Stimulated activated CD8-positive, alpha-beta memory T cell treated with anti-CD3 and anti-CD28 coated beads, Interleukin-4, amount 100 ng/mL, for 4 hours (primary cell): ENCODE results near the gene SLC19A2.
A peak's percentile ranks its signal among the peaks of the same experiment; 100 is the strongest.

ENCODE experiments used
- DNase-seq, 2 donors: peaks; one replicate each; pipeline ENCODE4 v3.0.0-alpha.2; 2020; ENCODE audit warnings: low read depth in 2 of 2, low spot score in 1 of 2

The SLC19A2 gene

GRCh38 chr1:169475806-169476387, 9.8 kb downstream of the SLC19A2 start:
- DNase-seq: no peak

- no peak for DNase-seq
These were observed 11.3 kb downstream of the SLC19A2 start for GRCh38 chr1:169474302-169474995.

- no peak for DNase-seq
These were observed 12.4 kb downstream of the SLC19A2 start for GRCh38 chr1:169473347-169473746.

GRCh38 chr1:169472738-169473137, 13.0 kb downstream of the SLC19A2 start:
- no peak for DNase-seq

- DNase-seq: no peak
These were observed 16.8 kb downstream of the SLC19A2 start for GRCh38 chr1:169468982-169469381.

- DNase-seq: no peak
These were observed 19.2 kb downstream of the SLC19A2 start for GRCh38 chr1:169466259-169467230.

GRCh38 chr1:169465281-169465680, 20.5 kb downstream of the SLC19A2 start:
- no peak for DNase-seq

GRCh38 chr1:169462385-169462784, 23.4 kb downstream of the SLC19A2 start:
- DNase-seq: no peak

- DNase-seq: no peak
These were observed 24.2 kb downstream of the SLC19A2 start for GRCh38 chr1:169461390-169462000.

GRCh38 chr1:169460191-169460833, 25.4 kb downstream of the SLC19A2 start:
- DNase-seq: no peak

GRCh38 chr1:169457443-169457842, 28.3 kb downstream of the SLC19A2 start:
- DNase-seq: no peak

GRCh38 chr1:169456029-169456428, 29.7 kb downstream of the SLC19A2 start:
- no peak for DNase-seq

GRCh38 chr1:169452921-169453320, 32.8 kb downstream of the SLC19A2 start:
- no peak for DNase-seq

GRCh38 chr1:169451218-169451824, 34.4 kb downstream of the SLC19A2 start:
- no peak for DNase-seq

- no peak for DNase-seq
These were observed 41.8 kb downstream of the SLC19A2 start for GRCh38 chr1:169443923-169444322.

GRCh38 chr1:169427081-169427641, 58.6 kb downstream of the SLC19A2 start, which contains the start of gene CCDC181:
Gene CCDC181 (minus strand): TSS chr1:169427474. CDS start chr1:169424927, 2,547 bp downstream.
- DNase-seq: peak in 1 of 2 donors; percentile 11

- no peak for DNase-seq
These were observed 59.5 kb downstream of the SLC19A2 start for GRCh38 chr1:169426174-169426705.

GRCh38 chr1:169421309-169421708, 64.4 kb downstream of the SLC19A2 start:
- no peak for DNase-seq

- DNase-seq: no peak
These were observed 70.8 kb downstream of the SLC19A2 start for GRCh38 chr1:169414952-169415351.
